Prostate gland (tissue), 2 donors: ENCODE results near the gene PRCD. TPM values are rescaled to one million over a fixed set of nuclear protein-coding genes. Genes with fewer than 3 reads are reported as not detected.
"Not testable (repeated sequence)": the region's sequence is repeated elsewhere in the genome, so short reads cannot be mapped to it uniquely, and the experiment has no call there.

Source experiments
- DNase-seq: peaks from one replicate; pipeline ENCODE4 v3.0.0-alpha.2; 2019; ENCODE audit warnings: low spot score
- H3K27ac ChIP-seq, 2 donors: fragments of 200-600 bp; sonication (generic); 2 replicates each; pipeline ENCODE4 v1.5.1; 2017 to 2019
- H3K27me3 ChIP-seq: fragments of 200-600 bp; sonication (generic); replicated peaks from 2 replicates; pipeline ENCODE4 v1.5.1; 2019; ENCODE audit not compliant: insufficient read depth
- H3K36me3 ChIP-seq, 2 donors: fragments of 200-600 bp; sonication (generic); 1 replicate in 1 of 2; 2 replicates in 1 of 2; pipeline versions ENCODE4 v1.5.1 to v1.8.1; 2017 to 2019
- H3K4me1 ChIP-seq: fragments of 200-600 bp; sonication (generic); replicated peaks from 2 replicates; pipeline ENCODE4 v1.5.1; 2019
- H3K4me3 ChIP-seq, 2 donors: fragments of 200-600 bp; sonication (generic); 2 replicates each; pipeline ENCODE4 v1.5.1; 2017 to 2019
- H3K9me3 ChIP-seq: fragments of 200-600 bp; sonication (generic); 2 replicates; pipeline ENCODE4 v1.5.1; 2017
- POLR2A ChIP-seq: fragments of 450-650 bp; IDR thresholded peaks from one replicate; pipeline ENCODE4 v1.6.1; 2016; ENCODE audit warnings: antibody characterized with exemption, mild to moderate bottlenecking
- POLR2AphosphoS5 ChIP-seq: sonication (generic); formaldehyde crosslinking; IDR thresholded peaks from one replicate; pipeline ENCODE4 v1.6.1; 2017; ENCODE audit warnings: antibody characterized with exemption
- WGBS: methylation state at CpG from one replicate; pipeline ENCODE4 v1.1.5; 2018; 5-methylcytosine and 5-hydroxymethylcytosine counted together
- intact Hi-C: fragments of 100-400 bp; cut with DNase I; formaldehyde crosslinking; loops from one replicate; pipeline ENCODE4 v1.14.2; 2022
- total RNA-seq, 2 donors: library from RNA; depleted of rRNA; stranded (reverse); fragments of >200 nt; gene quantifications; one replicate each; pipeline ENCODE4 v1.1.0, GENCODE V29; 2016
- TF ChIP-seq, protein P1 (sequence below), 4 experiments: fragments of 200-600 bp in 2 of 4; fragments of 450-650 bp in 2 of 4; sonication (generic) in 2 of 4; IDR thresholded peaks; 1 replicate in 3 of 4; 2 replicates in 1 of 4; pipeline ENCODE4 v1.5.1; 2016 to 2019; ENCODE audit warnings: antibody characterized with exemption in 4 of 4, mild to moderate bottlenecking in 2 of 4, moderate library complexity in 2 of 4

The PRCD gene
- total RNA-seq, 2 donors from 2014 or later: 0.36 to 0.85 TPM

DNA sequence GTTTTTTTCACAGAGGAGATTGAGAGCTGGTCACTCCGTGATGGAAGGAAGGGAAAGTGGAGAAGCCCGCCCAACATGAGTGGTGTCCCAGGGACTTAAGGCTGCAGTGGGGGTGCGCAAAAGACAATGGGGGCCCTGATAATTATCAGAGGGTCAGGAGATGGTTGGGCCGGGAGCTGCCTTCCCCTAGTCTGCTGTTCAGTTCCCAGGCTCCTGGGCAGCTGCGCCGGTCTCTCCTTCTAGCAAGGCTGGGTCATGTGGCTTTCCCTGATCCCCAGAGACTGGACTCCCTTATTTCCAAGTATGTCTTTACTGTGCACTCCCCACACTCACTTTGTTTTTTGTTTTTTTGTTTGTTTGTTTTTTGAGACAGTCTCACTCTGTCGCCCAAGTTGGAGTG, 18.6 kb upstream of the PRCD start:
- H3K4me1 ChIP-seq: peaks cover 7% of the 10 kb centered on the region
- no peaks in the 10 kb centered on the region for H3K36me3 ChIP-seq
- WGBS: 92% methylated on average over 7 of the region's 7 CpGs
- intact Hi-C loops: loop anchor here (5.0 kb wide), 1 partner anchor 196 kb away; no protein-coding TSS in a partner anchor
- no peak for DNase-seq
- H3K27me3 ChIP-seq: no peaks in the 10 kb centered on the region
- H3K4me3 ChIP-seq: no peak overlapping the region
- H3K27ac ChIP-seq: no peak overlapping the region
- TF ChIP-seq POLR2AphosphoS5 (no peak), POLR2A (no peak)
- TF ChIP-seq, protein P1, sequence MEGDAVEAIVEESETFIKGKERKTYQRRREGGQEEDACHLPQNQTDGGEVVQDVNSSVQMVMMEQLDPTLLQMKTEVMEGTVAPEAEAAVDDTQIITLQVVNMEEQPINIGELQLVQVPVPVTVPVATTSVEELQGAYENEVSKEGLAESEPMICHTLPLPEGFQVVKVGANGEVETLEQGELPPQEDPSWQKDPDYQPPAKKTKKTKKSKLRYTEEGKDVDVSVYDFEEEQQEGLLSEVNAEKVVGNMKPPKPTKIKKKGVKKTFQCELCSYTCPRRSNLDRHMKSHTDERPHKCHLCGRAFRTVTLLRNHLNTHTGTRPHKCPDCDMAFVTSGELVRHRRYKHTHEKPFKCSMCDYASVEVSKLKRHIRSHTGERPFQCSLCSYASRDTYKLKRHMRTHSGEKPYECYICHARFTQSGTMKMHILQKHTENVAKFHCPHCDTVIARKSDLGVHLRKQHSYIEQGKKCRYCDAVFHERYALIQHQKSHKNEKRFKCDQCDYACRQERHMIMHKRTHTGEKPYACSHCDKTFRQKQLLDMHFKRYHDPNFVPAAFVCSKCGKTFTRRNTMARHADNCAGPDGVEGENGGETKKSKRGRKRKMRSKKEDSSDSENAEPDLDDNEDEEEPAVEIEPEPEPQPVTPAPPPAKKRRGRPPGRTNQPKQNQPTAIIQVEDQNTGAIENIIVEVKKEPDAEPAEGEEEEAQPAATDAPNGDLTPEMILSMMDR (IDR thresholded peaks at IDR 0.05): no peak
- no peaks in the 10 kb centered on the region for H3K9me3 ChIP-seq

DNA sequence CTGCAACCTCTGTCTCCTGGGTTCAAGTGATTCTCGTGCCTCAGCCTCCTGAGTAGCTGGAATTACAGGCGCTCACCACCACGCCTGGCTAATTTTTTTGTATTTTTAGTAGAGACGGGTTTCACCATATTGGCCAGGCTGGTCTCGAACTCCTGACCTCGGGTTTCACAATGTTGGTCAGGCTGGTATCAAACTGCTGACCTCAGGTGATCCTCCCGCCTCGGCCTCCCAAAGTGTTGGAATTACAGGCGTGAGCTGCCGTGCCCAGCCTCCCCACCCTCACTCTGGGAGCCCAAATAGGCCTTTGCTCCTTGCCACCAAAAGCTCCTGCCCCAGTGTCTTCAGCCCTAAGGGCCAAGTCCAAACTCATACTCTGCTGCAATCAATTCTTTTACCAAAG, 18.2 kb upstream of the PRCD start:
- WGBS: 98% methylated on average over 10 of the region's 10 CpGs
- intact Hi-C loops: loop anchor here (5.0 kb wide), 1 partner anchor 196 kb away; no protein-coding TSS in a partner anchor
- not testable (repeated sequence) for H3K4me1 ChIP-seq

DNA sequence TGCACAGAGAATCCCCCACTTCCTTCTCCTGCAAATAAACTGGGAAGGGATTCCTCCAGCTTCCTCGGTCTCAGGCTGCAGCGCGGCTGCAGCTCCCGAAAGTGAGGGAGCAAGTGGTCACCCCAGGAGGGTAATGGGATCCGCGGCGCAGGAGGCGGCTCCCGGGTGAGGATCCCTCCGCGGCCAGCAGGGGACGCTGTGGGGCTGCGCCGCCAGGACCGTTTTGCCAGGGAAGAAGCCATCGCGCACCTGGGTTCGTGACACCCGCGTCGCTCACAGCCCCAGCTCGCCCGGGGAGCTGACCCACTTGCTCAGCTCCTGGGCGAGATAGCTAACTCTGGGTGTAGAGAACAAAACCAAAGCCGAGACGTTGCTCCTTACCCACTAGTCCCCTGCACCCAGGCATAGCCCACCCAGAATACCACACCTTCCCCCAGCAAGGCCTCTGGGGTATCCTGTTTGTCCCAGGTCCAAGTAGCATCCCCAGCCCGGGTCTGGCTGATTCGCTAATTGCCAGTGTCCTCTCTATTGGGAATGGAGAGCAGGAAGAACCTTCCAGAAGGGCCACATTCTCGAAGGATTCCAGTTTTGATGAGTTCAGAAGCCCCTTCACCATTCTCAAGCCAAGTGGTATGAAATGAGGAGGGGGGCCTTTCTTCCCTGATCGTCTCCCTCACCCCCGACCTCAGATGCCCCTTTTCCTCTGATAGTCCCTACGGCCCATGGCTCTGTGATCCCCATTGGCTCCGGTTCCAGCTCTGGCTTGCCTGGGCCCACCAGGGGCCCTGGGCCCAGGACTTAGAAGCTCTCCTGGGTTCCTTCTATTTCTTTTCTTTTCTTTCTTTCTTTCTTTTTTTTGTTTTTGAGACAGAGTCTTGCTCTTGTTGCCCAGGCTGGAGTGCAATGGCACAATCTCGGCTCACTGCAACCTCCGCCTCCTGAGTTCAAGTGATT, 16.5 kb upstream of the PRCD start:
- DNase-seq: no peak
- no peak for TF ChIP-seq POLR2A
- TF ChIP-seq, protein P1 (IDR thresholded peaks at IDR 0.05): peak; percentile 99
- peak; percentile 36 for TF ChIP-seq POLR2AphosphoS5
- 22% methylated on average over 35 of the region's 35 CpGs for WGBS
- Histone ChIP-seq H3K4me3 (no peak overlapping the region), H3K27ac (no peak overlapping the region), H3K9me3 (no peaks in the 10 kb centered on the region), H3K27me3 (no peaks in the 10 kb centered on the region), H3K4me1 (peaks cover 7% of the 10 kb centered on the region), H3K36me3 (no peaks in the 10 kb centered on the region)
- intact Hi-C loops: loop anchor here (5.0 kb wide), 1 partner anchor 194 kb away; no protein-coding TSS in a partner anchor

More for the DNA sequence above, 18.2 kb upstream of the PRCD start:
- DNase-seq, H3K9me3 ChIP-seq, H3K27ac ChIP-seq, H3K27me3 ChIP-seq, H3K4me3 ChIP-seq, H3K36me3 ChIP-seq: not testable (repeated sequence)

DNA sequence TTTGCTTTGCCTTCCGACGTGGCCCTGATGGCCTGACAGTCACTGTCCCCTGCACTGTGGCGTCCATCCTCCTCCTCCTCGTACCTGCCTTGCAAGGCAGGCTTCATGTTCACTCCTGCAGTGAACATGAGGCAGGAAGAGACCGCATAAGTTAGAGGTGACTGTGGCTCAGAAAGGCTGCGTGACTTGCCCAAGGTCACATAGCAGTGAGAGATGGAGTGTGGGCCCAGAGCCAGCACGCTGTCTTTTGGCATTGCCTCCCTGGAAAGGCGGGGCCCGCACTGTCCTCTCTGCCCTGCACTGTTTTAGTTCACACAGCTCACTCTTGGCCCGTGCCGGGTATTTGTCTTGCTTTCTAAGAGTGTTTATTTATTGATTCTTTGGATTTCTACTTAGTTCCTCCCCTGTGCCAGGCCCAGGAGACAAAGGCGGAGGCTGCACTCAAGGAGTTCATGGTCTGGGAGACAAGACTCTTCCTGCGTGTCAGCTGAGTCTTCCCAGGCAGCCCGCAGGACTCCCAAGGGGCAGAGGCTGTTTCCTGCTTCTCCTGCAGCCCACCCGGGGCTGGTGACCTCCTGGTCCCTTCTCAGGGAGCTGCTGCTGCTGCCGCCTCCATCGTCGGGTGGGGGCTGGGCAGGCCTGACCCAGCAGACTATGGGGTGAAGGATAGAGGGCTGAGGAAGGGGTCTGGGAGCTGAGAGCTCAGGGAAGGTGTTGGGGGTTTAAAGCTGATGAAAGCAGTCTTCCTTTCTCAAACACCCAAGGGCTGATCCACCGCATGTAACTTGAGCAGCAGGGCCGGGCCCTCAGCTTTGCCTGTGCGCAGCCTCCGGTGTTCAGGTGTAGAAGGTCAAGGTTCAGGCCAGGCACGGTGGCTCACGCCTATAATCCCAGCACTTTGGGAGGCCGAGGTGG, 15.0 kb upstream of the PRCD start:
- TF ChIP-seq, protein P1 (IDR thresholded peaks at IDR 0.05): no peak
- TF ChIP-seq POLR2AphosphoS5: peak; percentile 46
- 62% methylated on average over 25 of the region's 25 CpGs for WGBS
- Histone ChIP-seq H3K9me3 (no peaks in the 10 kb centered on the region), H3K4me1 (peaks cover 16% of the 10 kb centered on the region), H3K36me3 (no peaks in the 10 kb centered on the region), H3K27ac (no peak overlapping the region), H3K4me3 (no peak overlapping the region), H3K27me3 (no peaks in the 10 kb centered on the region)
- no peak for DNase-seq
- intact Hi-C loops: loop anchor here (5.0 kb wide), 2 partner anchors 92 to 192 kb away; no protein-coding TSS in a partner anchor

DNA sequence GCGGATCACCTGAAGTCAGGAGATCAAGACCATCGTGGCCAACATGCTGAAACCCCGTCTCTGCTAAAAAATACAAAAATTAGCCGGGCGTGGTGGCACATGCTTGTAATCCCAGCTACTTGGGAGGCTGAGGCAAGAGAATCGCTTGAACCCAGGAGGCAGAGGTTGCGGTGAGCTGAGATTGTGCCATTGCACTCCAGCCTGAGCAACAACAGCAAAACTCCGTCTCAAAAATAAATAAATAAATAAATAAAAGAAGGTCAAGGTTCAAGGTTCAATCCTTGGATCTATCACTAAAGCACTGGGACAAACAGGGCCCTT, 14.4 kb upstream of the PRCD start:
- H3K9me3 ChIP-seq, H3K27me3 ChIP-seq, H3K36me3 ChIP-seq, DNase-seq, H3K4me3 ChIP-seq, H3K27ac ChIP-seq: not testable (repeated sequence)
- intact Hi-C loops: loop anchor here (5.0 kb wide), 1 partner anchor 92 kb away; no protein-coding TSS in a partner anchor
- WGBS: 87% methylated on average over 8 of the region's 8 CpGs
- peaks cover 22% of the 10 kb centered on the region for H3K4me1 ChIP-seq

DNA sequence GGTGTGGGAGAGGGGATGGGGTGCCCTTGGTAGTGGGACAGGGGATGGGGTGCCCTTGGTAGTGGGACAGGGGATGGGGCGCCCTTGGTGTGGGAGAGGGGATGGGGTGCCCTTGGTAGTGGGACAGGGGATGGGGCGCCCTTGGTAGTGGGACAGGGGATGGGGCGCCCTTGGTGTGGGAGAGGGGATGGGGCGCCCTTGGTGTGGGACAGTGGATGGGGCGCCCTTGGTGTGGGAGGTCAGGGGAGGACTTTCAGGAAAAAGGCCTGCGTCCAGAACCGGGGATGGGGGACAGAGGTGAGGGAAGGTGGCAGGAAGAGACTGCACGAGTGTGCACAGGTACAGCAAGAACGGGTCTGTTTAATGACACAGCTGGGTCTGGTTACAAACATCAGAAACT, 12.8 kb upstream of the PRCD start:
- H3K36me3 ChIP-seq, H3K9me3 ChIP-seq, H3K4me3 ChIP-seq, DNase-seq, H3K27me3 ChIP-seq: not testable (repeated sequence)
- intact Hi-C loops: loop anchor here (5.0 kb wide), 1 partner anchor 90 kb away; no protein-coding TSS in a partner anchor
- WGBS: 68% methylated on average over 9 of the region's 9 CpGs
- H3K4me1 ChIP-seq: peaks cover 23% of the 10 kb centered on the region
- H3K27ac ChIP-seq: peak overlapping the region; percentile 67 to 76
